Activated CD4-positive, alpha-beta T cell treated with anti-CD3 and anti-CD28 coated beads for 4 hours (primary cell): ENCODE data around the gene TMPRSS2.

Experiments used
- DNase-seq, 2 donors: peaks; one replicate each; pipeline ENCODE4 v3.0.0-alpha.2; 2020

TMPRSS2 gene

DNA sequence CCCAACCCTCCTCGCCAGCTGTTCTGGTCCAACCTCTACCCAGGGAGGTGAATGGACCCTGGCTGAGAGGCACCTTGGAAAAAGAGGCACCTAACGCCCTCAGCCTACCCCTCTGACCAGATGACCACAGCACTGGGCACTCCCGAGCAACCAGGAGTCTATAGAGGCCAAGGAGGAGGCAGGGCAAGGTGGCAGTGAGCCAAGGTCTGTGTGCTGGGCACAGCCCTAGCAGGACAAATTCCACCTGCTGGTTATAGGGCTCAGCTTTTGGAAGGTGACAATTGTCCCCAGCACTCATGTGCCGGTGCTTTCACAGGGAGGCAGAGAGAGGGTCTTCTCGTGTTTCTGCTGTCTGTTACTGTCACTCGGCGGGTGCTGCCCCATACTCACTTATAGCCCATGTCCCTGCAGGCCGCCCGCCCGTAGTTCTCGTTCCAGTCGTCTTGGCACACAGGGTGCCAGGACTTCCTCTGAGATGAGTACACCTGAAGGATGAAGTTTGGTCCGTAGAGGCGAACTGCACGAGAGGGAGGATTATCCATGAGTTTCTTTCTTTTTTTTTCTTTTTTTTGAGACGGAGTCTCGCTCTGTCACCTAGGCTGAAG is 27.8 kb downstream of the TMPRSS2 start:
- no peak for DNase-seq

DNA sequence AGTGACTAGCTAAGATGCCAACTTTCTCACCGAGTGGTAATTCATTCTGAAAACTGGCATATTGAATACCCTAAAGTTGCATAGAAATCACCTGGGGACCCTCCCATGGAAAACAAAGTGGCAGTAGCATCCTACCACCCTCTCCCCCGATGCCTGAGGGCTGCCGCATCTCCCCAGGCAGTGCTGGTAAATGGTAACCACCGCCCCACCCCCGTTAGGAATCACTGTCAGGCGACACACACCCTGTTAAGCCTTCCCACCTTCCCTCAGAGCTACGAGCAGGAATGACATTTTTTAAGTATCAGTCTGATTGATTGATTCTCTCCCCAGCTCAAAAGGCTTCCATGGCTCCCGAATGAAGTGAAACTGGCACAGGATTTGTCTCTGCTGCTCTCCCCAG is 28.3 kb downstream of the TMPRSS2 start:
- no peak for DNase-seq

- no peak for DNase-seq
These were observed 29.4 kb downstream of the TMPRSS2 start for GRCh38 chr21:41478319-41479177.

DNA sequence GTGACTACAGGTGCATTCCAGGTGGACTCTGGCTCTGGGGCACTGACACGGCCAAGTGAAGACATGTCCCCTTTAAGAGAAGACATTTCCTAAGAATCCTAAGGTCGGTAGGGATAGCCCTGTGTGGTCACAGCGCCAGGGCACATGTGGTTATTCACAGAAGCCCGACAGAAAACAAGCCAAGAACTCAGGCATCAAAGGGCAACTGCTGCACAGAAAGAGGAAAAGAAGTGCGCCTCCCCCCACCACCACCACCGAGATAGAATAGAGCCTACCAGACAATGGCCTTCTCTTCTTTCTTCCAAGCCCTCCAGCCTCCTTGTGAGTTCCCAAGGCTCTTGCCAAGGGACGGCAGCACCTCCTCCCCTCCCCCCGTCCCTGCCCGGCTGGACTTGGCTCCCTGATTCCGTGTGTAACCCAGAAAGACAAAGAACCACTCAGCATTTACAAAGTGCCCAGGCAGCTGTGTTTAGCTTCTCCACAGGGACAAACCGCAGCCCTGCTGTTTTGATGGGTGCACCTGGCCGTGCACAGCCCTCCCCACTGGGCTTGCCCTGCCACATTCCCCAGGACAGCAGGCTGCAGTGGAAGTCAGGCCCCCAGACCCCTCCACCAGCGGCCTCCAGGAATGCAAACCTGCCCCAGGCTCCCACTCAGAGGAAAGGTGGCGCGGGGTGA is 30.2 kb downstream of the TMPRSS2 start:
- DNase-seq: no peak

GRCh38 chr21:41475714-41476420 is 32.1 kb downstream of the TMPRSS2 start:
- DNase-seq: no peak

DNA sequence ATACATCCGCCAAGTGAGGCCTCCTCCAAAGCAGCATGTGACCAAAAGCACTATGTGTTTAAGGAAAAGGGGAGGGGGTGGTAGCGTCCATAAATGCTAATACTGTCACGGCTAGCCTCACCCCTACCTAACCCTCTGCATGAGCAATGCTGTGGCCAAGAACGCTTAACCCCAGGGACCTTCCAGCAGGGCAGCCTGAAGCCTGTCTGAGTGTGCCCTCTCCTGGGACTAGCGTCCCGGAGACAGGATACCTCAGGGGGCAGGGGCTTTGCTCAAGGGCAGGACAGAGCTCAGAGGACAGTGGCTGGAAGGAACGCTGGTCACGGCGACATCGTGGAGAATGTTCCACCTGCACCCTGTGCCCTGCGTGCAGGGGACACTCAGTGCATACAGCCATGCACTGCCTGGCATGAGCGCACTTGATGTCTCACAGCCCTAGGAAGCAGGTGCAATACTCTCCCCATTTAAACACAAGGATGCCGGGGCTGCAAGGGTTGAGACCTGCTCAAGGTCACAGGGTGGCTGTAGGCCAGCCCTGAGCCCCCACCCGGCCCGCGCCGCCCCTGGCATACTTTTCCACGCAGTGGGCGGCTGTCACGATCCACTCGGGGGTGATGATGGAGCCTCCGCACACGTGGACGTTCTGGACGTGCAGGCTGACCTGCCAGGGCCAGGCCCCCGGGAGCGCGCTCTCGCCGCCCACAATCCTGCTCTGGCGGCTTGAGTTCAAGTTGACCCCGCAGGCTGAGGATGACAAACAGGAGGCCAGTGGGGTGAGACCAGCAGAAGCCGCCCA is 35.0 kb downstream of the TMPRSS2 start:
- no peak for DNase-seq

DNA sequence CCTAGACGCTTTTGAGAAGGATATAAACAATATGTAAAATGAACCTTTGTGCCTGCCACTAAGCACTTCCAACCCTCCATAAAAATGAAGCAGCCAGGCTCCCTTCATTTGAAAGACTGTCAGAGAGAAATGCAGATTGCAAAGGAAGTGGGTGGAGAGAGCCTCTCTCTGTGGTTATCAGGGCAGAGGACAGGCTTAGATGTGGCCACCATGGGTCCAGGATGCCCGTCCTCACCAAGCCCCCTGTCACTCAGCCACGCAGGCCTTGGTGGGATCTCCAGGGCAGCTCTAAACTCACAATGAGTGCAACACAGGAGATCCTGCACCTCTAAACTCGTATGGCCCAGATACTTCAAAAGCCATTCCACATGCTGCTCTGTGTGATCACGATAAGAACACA is 37.9 kb downstream of the TMPRSS2 start:
- no peak for DNase-seq

GRCh38 chr21:41466024-41466820 is 41.7 kb downstream of the TMPRSS2 start:
- DNase-seq: no peak

- DNase-seq: no peak
These were observed 42.7 kb downstream of the TMPRSS2 start for GRCh38 chr21:41465176-41465781.

GRCh38 chr21:41460578-41461527 is 47.1 kb downstream of the TMPRSS2 start:
- DNase-seq: peak; percentile 44 to 55

- DNase-seq: no peak
These were observed 47.9 kb downstream of the TMPRSS2 start for GRCh38 chr21:41459884-41460534.

DNA sequence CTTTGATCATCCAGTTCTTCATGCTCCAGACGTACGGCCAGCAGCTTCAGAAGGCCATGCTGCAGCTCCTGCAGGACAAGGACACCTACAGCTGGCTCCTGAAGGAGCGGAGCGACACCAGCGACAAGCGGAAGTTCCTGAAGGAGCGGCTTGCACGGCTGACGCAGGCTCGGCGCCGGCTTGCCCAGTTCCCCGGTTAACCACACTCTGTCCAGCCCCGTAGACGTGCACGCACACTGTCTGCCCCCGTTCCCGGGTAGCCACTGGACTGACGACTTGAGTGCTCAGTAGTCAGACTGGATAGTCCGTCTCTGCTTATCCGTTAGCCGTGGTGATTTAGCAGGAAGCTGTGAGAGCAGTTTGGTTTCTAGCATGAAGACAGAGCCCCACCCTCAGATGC is 49.4 kb downstream of the TMPRSS2 start:
- DNase-seq: no peak

GRCh38 chr21:41458121-41458520 is 49.8 kb downstream of the TMPRSS2 start:
- DNase-seq: no peak

DNA sequence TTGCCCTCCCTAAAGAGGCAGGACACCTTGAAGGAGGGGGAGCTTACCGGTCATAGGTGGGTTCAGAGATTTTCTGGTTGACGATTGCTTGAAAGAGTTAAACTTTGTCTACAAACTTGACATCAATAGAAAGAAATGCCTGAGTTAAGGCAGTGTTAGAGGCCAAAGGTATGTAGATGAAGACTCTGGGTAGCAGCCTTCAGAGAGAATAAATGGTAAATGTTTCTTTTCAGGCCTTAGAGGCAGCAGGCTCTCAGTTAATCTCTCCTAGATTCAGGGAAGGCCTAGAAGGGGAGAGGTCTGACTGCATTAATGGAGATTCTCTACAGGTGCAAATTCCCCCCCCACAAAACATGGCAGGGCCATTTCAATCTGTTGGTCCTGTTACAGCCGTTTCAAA is 54.2 kb downstream of the TMPRSS2 start:
- DNase-seq: no peak

DNA sequence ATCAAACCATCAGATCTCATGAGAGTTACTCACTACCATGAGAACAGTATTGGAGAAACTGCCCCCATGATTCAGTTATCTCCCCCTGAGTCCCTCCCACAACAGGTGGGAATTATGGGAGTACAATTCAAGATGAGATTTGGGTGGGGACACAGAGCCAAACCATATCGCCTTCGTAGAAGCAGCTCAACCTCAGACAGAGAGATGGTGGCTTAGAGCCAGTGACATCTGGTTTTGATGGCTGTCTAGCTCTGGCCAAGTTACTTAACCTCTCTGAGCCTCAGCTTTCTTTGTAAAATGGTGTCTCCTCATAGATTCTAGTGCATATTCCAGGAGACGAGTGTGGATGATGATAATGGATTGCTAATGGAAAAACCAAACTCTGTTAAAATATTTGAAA is 54.8 kb downstream of the TMPRSS2 start:
- DNase-seq: no peak

DNA sequence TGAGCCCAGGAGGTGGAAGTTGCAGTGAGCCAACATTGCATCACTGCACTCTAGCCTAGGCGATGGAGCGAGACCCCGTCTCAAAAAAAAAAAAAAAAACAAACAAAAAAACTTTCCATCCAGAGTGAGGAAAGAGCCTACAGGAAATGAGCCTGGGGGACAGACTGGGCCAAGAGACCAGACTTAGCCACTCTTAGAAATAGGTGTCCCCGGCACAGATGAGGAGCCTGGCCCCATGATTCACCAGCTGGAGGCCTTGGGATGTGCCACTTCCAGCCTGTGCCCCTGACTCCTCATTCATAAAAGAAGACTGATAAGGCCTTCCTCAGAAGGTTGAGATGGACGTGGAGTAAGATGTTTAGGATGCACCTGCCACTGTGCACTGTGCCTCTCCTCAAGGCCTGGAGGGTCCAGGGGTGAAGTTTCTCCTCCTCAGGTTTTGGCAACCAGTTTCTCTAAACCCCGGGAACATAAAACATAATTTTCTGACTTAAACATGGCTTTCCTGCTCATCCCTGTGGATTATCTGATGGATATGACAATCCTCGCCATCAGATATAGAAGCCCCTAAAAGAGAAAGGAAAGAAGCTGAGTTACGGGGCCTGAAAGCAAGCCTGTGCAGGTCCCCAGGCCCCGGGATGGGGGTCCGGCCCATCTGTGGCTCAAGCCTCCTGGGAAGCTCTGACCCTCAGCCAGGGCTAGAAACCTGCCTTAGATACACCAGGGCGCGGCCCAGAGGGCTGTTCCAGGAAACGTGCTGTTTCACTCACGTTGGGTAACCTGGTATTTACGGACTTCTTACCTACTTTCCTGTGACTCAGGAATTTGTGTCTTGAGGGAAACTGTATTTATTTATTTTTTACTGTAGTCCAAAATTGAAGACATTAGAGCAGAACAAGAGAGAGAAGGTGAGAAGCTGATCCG is 55.9 kb downstream of the TMPRSS2 start:
- DNase-seq: no peak

- DNase-seq: no peak
These were observed 58.3 kb downstream of the TMPRSS2 start for GRCh38 chr21:41449613-41450012.

- DNase-seq: no peak
These were observed 60.6 kb downstream of the TMPRSS2 start for GRCh38 chr21:41447356-41447755.
